ENCODE results near the gene PTN.
"Not testable (repeated sequence)": the region's sequence is repeated elsewhere in the genome, so short reads cannot be mapped to it uniquely, and the experiment has no call there.

The PTN gene

DNA sequence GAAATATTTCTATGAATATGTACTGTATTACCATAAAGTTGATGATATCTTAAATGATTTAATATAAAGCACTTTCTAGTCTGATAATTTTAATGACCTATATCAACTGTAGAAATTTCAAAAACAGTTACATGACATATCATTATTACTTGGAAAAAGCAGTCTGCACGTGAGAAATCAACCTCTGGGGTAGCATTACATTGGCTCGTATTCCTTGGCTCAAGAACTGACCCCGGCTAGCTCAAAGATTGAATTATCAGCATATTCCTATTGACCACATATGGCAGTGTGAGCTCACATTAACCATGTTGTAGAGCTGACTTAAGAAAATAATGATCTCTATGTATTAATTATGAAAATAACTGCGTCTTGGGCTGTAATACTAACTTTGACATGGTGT lies 139.3 kb downstream of the PTN start:
- Histone ChIP-seq H3K4me1 (ENCODE audit: control insufficient read depth, low read length) (no peaks in the 10 kb centered on the region), H3K27ac (ENCODE audit: low read depth, low read length) (no peak overlapping the region), H3K9me3 (ENCODE audit: control insufficient read depth, insufficient read depth, low read length) (peaks cover 4% of the 10 kb centered on the region; the same call in 1 of the 2 replicates), H4K20me1 (ENCODE audit: control insufficient read depth, insufficient read depth, low read depth, low read length) (no peaks in the 10 kb centered on the region), H3K27me3 (ENCODE audit: control insufficient read depth, low read length) (no peaks in the 10 kb centered on the region), H3K4me3 (ENCODE audit: low read length) (no peak overlapping the region), H3K4me2 (ENCODE audit: low read length) (no peak overlapping the region), H3K9me2 (replicated peaks; ENCODE audit: control insufficient read depth, low read length) (no peaks in the 10 kb centered on the region), H3K79me2 (ENCODE audit: control insufficient read depth, low read length) (no peaks in the 10 kb centered on the region), H3K36me3 (ENCODE audit: control insufficient read depth, low read length) (no peaks in the 10 kb centered on the region), H3F3A (ENCODE audit: control insufficient read depth, insufficient read depth) (no peaks in the 10 kb centered on the region)
- TF ChIP-seq EZH2phosphoT487 (IDR thresholded peaks at IDR 0.05; ENCODE audit: borderline replicate concordance, low read length): no peak
- TF ChIP-seq, protein P1, sequence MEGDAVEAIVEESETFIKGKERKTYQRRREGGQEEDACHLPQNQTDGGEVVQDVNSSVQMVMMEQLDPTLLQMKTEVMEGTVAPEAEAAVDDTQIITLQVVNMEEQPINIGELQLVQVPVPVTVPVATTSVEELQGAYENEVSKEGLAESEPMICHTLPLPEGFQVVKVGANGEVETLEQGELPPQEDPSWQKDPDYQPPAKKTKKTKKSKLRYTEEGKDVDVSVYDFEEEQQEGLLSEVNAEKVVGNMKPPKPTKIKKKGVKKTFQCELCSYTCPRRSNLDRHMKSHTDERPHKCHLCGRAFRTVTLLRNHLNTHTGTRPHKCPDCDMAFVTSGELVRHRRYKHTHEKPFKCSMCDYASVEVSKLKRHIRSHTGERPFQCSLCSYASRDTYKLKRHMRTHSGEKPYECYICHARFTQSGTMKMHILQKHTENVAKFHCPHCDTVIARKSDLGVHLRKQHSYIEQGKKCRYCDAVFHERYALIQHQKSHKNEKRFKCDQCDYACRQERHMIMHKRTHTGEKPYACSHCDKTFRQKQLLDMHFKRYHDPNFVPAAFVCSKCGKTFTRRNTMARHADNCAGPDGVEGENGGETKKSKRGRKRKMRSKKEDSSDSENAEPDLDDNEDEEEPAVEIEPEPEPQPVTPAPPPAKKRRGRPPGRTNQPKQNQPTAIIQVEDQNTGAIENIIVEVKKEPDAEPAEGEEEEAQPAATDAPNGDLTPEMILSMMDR (IDR thresholded peaks at IDR 0.05; ENCODE audit: low read depth, low read length, poor library complexity, severe bottlenecking): no peak

DNA sequence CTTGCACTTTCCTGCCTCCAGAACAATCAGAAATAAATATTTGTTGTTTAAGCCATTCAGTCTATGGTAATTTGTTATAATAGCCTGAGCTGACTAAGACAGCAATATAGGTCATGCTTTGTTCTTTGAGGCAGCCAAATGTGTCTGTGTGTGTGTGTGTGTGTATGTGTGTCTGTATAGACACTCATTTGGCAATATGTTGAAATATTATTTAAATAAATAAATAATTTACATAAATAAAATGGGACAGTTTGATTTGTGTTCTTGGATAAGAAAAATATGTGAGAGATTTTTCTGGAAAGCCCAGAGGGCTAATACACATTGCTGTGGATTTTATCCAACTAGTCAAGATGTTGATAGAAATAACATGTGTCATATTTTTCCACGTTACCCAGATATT lies 140.2 kb downstream of the PTN start:
- H3K9me2 ChIP-seq (replicated peaks; ENCODE audit: control insufficient read depth, low read length): no peaks in the 10 kb centered on the region
- no peaks in the 10 kb centered on the region for H3F3A ChIP-seq (ENCODE audit: control insufficient read depth, insufficient read depth)
- H3K27me3 ChIP-seq (ENCODE audit: control insufficient read depth, low read length): no peaks in the 10 kb centered on the region
- no peak overlapping the region for H3K4me3 ChIP-seq (ENCODE audit: low read length)
- no peaks in the 10 kb centered on the region for H3K4me1 ChIP-seq (ENCODE audit: control insufficient read depth, low read length)
- no peaks in the 10 kb centered on the region for H3K9me3 ChIP-seq (ENCODE audit: control insufficient read depth, insufficient read depth, low read length)
- H3K27ac ChIP-seq (ENCODE audit: low read depth, low read length): no peak overlapping the region
- no peaks in the 10 kb centered on the region for H4K20me1 ChIP-seq (ENCODE audit: control insufficient read depth, insufficient read depth, low read depth, low read length)
- no peak overlapping the region for H3K4me2 ChIP-seq (ENCODE audit: low read length)
- H3K36me3 ChIP-seq (ENCODE audit: control insufficient read depth, low read length): no peaks in the 10 kb centered on the region
- no peak for TF ChIP-seq EZH2phosphoT487 (IDR thresholded peaks at IDR 0.05; ENCODE audit: borderline replicate concordance, low read length)
- TF ChIP-seq, protein P1 (IDR thresholded peaks at IDR 0.05; ENCODE audit: low read depth, low read length, poor library complexity, severe bottlenecking): no peak
- no peaks in the 10 kb centered on the region for H3K79me2 ChIP-seq (ENCODE audit: control insufficient read depth, low read length)

DNA sequence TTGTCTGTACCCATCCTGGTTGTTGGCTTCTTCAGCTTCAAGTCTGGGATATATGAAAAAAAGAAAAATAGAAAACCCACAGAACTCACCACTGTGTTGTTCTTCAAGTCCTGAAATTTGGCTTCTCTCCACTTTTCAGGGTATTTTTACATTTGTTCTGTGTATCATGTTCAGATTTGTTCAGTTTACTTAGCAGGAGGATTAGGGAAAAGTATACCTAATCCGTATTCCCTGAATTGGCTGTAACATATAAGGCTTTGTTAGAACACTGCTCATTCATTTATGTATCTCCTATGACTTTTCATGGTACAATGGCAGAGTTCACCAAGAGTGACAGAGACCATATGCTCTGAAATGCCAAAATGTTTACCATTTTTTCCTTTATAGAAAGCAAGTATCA lies 146.9 kb downstream of the PTN start:
- Histone ChIP-seq H4K20me1 (ENCODE audit: control insufficient read depth, insufficient read depth, low read depth, low read length) (no peaks in the 10 kb centered on the region), H3K9me3 (ENCODE audit: control insufficient read depth, insufficient read depth, low read length) (no peaks in the 10 kb centered on the region), H3K4me3 (ENCODE audit: low read length) (no peak overlapping the region), H3K79me2 (ENCODE audit: control insufficient read depth, low read length) (no peaks in the 10 kb centered on the region), H3K9me2 (replicated peaks; ENCODE audit: control insufficient read depth, low read length) (no peaks in the 10 kb centered on the region), H3K36me3 (ENCODE audit: control insufficient read depth, low read length) (no peaks in the 10 kb centered on the region), H3K27me3 (ENCODE audit: control insufficient read depth, low read length) (no peaks in the 10 kb centered on the region), H3K4me1 (ENCODE audit: control insufficient read depth, low read length) (no peaks in the 10 kb centered on the region), H3K4me2 (ENCODE audit: low read length) (no peak overlapping the region), H3F3A (ENCODE audit: control insufficient read depth, insufficient read depth) (no peaks in the 10 kb centered on the region), H3K27ac (ENCODE audit: low read depth, low read length) (no peak overlapping the region)
- no peak for TF ChIP-seq EZH2phosphoT487 (IDR thresholded peaks at IDR 0.05; ENCODE audit: borderline replicate concordance, low read length)
- TF ChIP-seq, protein P1 (IDR thresholded peaks at IDR 0.05; ENCODE audit: low read depth, low read length, poor library complexity, severe bottlenecking): no peak

GRCh38 chr7:137195996-137196395 lies 147.5 kb downstream of the PTN start:
- Histone ChIP-seq H3K79me2 (ENCODE audit: control insufficient read depth, low read length) (no peaks in the 10 kb centered on the region), H3F3A (ENCODE audit: control insufficient read depth, insufficient read depth) (no peaks in the 10 kb centered on the region), H3K4me3 (ENCODE audit: low read length) (no peak overlapping the region), H3K36me3 (ENCODE audit: control insufficient read depth, low read length) (no peaks in the 10 kb centered on the region), H3K9me2 (replicated peaks; ENCODE audit: control insufficient read depth, low read length) (no peaks in the 10 kb centered on the region), H3K4me1 (ENCODE audit: control insufficient read depth, low read length) (no peaks in the 10 kb centered on the region), H3K9me3 (ENCODE audit: control insufficient read depth, insufficient read depth, low read length) (no peaks in the 10 kb centered on the region), H3K27ac (ENCODE audit: low read depth, low read length) (no peak overlapping the region), H3K27me3 (ENCODE audit: control insufficient read depth, low read length) (no peaks in the 10 kb centered on the region), H3K4me2 (ENCODE audit: low read length) (no peak overlapping the region), H4K20me1 (ENCODE audit: control insufficient read depth, insufficient read depth, low read depth, low read length) (no peaks in the 10 kb centered on the region)
- TF ChIP-seq EZH2phosphoT487 (IDR thresholded peaks at IDR 0.05; ENCODE audit: borderline replicate concordance, low read length): no peak
- TF ChIP-seq, protein P1 (IDR thresholded peaks at IDR 0.05; ENCODE audit: low read depth, low read length, poor library complexity, severe bottlenecking): no peak

DNA sequence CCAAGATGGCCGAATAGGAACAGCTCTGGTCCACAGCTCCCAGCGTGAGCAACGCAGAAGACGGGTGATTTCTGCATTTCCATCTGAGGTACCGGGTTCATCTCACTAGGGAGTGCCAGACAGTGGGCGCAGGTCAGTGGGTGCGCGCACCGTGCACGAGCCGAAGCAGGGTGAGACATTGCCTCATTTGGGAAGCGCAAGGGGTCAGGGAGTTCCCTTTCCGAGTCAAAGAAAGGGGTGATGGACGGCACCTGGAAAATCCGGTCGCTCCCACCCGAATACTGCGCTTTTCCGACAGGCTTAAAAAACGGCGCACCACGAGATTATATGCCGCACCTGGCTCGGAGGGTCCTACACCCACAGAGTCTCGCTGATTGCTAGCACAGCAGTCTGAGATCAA lies 161.9 kb downstream of the PTN start:
- H3K27ac ChIP-seq (ENCODE audit: low read depth, low read length); H3F3A ChIP-seq (ENCODE audit: control insufficient read depth, insufficient read depth); H3K9me3 ChIP-seq (ENCODE audit: control insufficient read depth, insufficient read depth, low read length); H3K4me1 ChIP-seq (ENCODE audit: control insufficient read depth, low read length); H3K9me2 ChIP-seq (replicated peaks; ENCODE audit: control insufficient read depth, low read length); H3K27me3 ChIP-seq (ENCODE audit: control insufficient read depth, low read length); H4K20me1 ChIP-seq (ENCODE audit: control insufficient read depth, insufficient read depth, low read depth, low read length); H3K4me3 ChIP-seq (ENCODE audit: low read length); H3K79me2 ChIP-seq (ENCODE audit: control insufficient read depth, low read length); H3K36me3 ChIP-seq (ENCODE audit: control insufficient read depth, low read length); H3K4me2 ChIP-seq (ENCODE audit: low read length): not testable (repeated sequence)
